Stromal cell of bone marrow (primary cell): ENCODE results near the gene GALT.

ENCODE experiments used
- DNase-seq: peaks from one replicate; pipeline ENCODE4 v3.0.0-alpha.2; 2012; ENCODE audit warnings: low read depth

The GALT gene

DNA sequence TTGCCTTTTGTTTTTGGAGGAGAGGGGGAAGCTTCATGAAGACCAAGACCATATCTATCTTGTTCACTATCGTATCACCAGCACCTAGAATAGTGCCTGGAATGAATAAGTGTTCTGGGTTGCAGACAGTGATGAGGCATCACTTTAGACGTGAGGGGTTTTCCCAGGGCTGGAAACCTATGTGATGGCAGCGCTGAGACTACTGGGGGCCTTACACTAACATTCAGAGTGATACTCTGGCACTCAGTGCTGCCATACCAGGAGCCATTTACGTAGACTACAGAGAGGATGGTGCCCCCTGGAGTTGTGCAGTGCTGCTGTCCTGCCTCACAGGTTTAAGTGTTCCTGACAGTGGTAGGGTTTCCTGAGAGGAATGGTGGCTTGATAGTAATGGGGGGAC, 37.7 kb downstream of the GALT start:
- DNase-seq = no peak

DNA sequence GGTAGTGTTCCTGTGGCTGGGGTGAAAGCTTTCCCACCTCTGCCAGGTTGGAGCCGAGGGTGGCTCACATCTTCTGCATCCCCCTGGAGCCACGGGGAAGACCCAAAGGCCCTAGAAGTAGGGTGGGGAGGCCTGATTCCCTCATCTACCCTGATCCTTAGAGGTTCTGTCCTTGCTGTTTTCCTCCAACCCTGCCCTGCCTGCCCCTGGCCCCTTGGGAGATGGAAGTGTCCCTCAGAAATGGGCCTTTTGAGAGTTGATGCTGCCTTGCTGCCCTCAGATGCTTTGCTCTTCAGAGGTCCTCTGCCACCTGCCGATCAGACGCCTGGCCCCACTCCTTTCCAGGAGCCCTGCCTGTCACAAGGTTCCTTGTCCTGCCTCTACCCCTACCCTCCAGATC, 38.3 kb downstream of the GALT start:
- no peak for DNase-seq

DNA sequence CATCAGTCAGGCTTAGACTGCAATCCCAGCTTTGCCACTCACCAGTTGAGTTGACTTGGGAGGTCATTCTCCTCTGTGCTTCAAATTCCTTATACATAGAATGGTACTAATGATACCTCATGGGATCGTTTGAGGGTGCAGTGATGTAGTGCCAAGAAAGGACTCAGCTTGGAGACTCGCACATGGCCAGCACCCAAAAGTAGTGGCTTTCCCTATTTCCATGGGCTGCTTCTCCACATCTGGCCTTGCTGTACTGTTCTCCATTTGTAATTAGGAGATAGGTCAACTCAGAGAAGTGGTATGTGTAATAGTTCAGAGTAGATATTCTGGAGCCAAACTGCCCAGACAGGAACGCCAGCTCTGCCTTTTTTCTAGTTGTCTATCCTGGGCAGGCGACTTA, 39.1 kb downstream of the GALT start:
- no peak for DNase-seq

DNA sequence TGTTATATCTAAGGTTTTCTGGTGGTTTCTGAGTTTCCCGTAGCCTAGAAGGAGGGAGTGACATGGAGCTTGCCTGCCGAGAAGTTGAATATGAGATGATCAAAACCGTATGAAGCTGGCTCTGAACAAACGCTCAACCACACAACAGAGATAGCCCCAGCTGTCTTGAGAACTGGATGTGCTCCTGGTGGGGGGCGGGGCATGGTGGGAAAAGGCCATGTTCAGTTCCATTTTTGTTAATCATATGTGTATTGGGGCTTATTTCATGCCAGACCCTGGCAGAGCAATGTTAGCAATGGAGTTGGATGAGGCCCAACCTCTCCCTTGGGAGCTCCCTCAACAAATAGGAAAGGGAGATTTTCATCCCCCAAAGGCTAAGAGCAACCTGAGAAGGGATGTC, 39.8 kb downstream of the GALT start:
- no peak for DNase-seq

DNA sequence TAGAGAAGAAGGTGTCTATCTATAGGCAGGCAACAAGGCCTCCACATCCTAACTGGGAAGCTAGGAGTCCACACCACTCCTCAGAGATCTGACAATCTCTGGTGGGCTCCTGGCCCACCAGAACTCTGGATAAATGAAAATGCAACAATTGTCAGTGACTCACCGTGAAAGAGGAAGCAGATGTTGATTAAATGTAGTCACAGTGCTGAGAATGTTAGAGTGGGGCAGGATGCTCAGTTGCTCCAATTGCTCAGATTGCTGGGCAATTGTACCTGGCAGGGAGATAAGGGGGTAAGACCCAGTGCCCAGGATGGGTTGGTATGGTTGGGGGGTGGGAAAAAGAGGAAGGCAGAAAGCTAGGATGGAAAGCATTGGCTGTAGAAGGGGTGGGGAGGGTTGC, 40.3 kb downstream of the GALT start:
- DNase-seq = no peak

DNA sequence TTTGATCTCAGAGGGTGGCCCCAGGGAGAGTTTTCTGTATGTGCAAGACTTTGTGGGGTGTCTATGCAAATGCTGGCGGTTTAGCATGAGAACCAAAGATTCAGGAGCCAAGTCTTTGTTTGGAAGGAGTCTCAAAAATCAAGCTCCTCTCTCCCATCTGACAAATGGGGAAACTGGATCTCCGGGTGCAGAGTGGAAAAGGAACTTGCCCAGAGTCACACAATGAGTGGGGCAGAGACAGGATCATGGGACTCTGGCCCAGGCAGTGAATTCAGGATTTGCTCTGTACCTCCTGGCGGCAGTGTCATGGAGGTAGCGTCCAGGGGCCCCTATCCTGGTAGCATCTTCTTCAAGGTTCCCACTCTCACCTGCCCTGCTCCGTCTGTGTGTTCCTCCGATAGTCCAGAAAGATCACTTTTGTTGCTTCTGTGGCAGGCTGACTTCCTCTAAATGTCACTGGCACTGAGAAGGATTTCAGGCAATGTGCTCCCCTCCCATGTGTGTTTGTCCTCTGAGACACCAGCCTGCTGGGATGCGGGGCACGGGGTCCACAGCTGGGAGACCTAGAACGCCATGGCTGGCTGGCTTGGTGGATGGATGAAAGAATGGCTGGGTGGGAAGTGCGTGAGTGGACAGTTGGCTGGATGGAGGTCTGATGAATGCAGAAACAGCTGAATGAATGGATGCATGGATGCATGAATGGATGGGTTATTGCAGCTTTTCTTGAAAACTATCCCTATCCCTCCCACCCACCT, 41.0 kb downstream of the GALT start:
- DNase-seq = no peak

DNA sequence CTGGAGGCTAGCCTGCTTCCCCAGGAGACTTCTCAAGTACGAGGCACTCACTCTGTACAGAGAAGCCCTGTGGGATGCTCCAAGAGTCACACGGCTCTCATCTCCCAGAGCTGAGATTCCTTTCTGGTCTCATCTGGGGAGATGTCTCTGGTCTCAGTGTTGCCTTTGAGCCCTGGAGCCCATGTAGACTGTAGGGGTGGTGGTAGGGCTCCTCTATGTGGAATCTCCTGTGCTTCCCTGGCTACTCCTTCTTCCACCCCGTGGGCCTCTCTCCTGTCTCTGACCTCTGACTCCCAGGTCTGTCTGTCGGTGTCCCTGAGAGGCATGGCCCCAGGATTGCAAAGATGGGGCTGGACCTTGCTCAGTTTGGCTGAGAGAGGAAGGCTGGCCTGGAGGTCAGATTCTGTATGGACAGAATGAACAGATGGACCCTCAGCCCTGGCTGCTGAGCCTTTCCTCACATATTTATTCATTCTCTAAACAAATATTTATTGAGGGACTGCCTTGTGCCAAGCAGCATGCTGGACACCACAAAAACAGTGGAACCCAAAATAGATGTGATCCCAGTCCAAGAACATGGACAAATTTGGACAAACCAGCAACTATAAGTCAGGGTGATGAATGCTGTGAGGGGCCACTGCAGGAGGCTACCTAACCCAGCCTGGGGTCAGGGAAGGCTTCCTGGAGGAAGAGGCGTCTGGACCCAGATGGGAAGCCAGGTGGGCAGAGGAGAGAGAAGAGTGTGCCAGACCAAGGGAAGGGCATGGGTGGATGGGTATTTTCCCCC, 42.0 kb downstream of the GALT start:
- DNase-seq = no peak

DNA sequence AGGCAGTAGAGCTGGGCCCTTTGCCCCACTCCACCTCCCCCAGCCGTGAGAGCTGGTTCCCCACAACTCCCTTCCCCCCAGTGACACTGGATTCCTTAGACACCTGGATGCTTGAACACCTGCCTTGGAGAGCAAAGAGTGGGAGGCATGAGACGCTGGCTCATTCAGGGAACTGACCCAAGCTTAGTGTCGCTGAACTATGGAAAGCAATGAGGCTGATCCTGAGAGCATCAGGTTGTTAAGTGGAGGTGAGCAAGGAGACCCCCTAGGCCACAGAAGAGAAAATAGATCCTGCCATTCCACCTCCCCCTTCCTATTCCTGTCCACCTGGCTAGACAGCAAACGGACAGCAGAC, 42.6 kb downstream of the GALT start:
- DNase-seq = no peak

DNA sequence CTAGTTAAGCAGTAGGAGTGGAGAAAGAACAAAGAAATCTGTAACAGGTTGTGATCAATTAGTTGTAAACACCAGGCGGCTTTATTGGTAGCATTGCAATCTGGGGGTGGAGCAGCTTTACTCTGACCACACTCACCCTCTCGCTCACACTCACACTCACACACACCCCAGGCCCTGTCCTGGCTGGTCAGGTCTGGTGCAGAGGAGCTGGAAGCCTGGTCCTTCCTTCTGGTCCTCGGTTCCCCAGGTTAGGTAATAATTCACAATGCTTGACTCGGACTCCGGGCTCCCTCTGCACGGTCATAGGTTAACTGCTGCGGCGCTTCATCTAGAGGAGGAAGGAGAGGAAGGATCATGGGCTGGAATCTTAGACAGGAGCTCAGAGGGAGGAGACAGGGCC, 43.0 kb downstream of the GALT start:
- no peak for DNase-seq

DNA sequence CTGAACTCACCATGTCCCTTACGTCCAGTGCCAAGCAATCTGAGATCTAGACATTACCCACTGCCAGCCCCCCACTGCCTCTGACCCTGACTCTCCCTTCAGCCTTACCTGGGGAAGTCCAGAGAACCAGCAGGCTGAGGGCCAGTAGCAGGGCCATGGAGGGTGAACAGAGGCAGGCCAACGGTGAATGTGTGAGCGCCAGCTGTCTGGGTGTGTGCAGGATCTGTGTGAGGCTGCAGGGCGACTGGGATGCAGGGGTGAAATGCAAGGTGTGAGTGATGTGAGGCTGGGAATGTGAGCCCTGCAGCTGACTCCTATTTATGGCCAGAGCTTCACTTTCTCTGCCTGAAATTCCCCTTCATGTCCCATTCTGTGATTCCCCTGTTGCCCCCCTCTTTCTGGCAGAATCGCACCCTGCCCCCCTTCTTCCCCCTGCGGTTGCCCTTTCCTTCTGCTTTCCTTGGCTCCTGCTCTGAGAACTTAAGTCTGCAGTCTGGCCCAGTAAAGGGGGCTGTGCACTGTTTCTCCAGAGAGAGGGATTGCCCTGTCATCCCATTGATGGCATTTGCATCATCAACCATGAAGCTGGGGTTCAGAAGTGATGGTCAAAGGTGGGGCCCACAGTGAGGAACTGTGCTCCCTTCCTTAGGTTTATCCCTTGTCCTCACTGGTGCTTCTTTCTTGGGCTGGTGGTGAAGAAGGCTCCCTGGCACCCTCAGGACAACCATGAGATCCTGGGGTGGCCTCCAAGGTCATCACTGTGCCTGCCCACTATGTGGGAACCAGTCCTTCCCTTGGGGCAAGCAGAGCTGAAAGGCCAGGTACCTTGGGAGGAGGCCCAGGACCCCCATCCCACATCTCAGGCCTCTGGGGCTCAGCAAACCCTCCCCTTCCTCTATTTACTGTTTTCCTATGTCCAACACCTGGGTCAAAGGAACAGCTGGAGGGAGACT, 44.8 kb downstream of the GALT start, which contains the start of gene CCL19:
Gene CCL19 (minus strand): TSS at position 294 of the 953 bp plus-strand sequence. CDS start 137 bp downstream, at position 157.
- no peak for DNase-seq

DNA sequence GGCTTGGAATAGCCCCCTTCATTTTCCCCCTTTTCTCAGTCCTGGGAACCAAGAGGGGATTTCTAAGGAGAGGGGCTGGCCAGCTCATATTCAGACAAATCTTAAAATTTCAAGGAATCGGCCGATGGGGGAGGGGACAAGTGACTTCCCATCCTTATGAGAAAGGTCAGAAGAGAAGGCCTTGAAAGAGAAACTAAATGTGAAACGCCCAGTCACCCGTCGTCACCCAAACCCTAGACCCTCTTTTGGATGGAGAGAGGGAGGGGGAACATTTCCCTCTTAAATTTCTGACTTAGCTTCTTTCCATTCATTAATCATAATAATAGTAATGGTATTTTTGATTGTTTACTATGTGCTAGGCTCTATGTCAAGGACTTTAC, 45.5 kb downstream of the GALT start:
- no peak for DNase-seq

DNA sequence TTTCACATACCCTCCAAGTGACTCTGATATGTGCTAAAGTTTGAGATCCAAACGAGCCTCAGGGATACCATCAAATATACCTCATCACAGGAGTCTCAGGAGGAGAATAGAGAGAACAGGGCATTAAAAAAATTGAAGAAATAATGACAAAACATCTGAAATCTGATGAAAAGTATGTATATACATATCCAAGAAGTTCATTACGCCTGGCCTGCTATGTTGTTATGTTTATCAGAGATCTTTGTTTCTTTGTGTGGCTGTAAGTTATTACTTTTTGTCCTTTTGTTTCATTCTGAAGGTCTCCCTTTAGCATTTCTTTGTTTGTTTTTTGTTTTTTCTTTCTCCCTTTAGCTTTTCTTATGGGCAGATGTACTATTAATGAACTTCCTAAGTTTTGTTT, 47.1 kb downstream of the GALT start:
- no peak for DNase-seq

DNA sequence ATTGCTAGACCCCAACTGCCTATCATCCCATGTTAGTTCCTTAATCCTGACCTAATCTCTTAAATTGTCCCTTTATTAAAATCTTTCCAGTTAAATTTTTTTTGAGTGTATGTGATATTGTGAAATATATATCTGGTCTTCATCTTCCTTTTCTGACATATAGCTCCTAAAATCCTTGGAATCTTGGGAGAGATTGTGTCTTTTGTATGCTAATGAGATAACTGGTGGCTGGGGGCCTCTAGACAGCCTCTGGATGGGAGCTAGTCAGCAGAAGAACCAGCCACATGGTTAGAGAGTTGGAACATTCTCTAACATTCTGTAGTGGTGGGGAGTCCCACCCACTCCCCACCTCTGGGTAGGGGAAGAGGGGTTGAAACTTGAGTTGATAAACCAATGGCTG, 48.3 kb downstream of the GALT start:
- no peak for DNase-seq
